ENCODE results near the gene CDK7.
"Not testable (repeated sequence)": the region's sequence is repeated elsewhere in the genome, so short reads cannot be mapped to it uniquely, and the experiment has no call there.

Gene CDK7

GRCh38 chr5:69234457-69235268, at the start of gene CDK7:
Gene CDK7, plus strand, starts transcription at chr5:69234886. Its CDS starts 90 bp downstream, at chr5:69234976.
- DNase-seq, result peak; percentile 97

- no peak for DNase-seq
These were observed 47.3 kb upstream of the CDK7 start for GRCh38 chr5:69187342-69187741.

- no peak for DNase-seq
These were observed 45.9 kb upstream of the CDK7 start for GRCh38 chr5:69188811-69189161.

- DNase-seq, result peak; percentile 97
These were observed 45.3 kb upstream of the CDK7 start, which contains the start of gene CENPH for GRCh38 chr5:69189162-69190086. Gene CENPH, plus strand, starts transcription at chr5:69189583. Its CDS starts 52 bp downstream, at chr5:69189635.

GRCh38 chr5:69202497-69202896, 32.2 kb upstream of the CDK7 start:
- no peak for DNase-seq

GRCh38 chr5:69206528-69207190, 28.0 kb upstream of the CDK7 start:
- DNase-seq, result no peak

- DNase-seq, result no peak
These were observed 25.1 kb upstream of the CDK7 start for GRCh38 chr5:69209602-69210001.

- no peak for DNase-seq
These were observed 23.5 kb upstream of the CDK7 start for GRCh38 chr5:69211200-69211599.

- DNase-seq, result no peak
These were observed 22.7 kb upstream of the CDK7 start for GRCh38 chr5:69212022-69212421.

GRCh38 chr5:69213513-69214215, 21.0 kb upstream of the CDK7 start:
- DNase-seq, result no peak

- DNase-seq, result no peak
These were observed 17.6 kb upstream of the CDK7 start for GRCh38 chr5:69217151-69217511.

- DNase-seq, result peak; percentile 97
These were observed 16.8 kb upstream of the CDK7 start for GRCh38 chr5:69217548-69218526.

- DNase-seq, result no peak
These were observed 14.7 kb upstream of the CDK7 start for GRCh38 chr5:69219939-69220338.

- DNase-seq, result not testable (repeated sequence)
These were observed 14.3 kb upstream of the CDK7 start for GRCh38 chr5:69220371-69220770.

- DNase-seq, result not testable (repeated sequence)
These were observed 13.9 kb upstream of the CDK7 start for GRCh38 chr5:69220833-69221232.

- no peak for DNase-seq
These were observed 10.2 kb upstream of the CDK7 start for GRCh38 chr5:69224520-69224919.

- no peak for DNase-seq
These were observed 8.8 kb upstream of the CDK7 start for GRCh38 chr5:69225860-69226259.

- DNase-seq, result no peak
These were observed 4.5 kb upstream of the CDK7 start for GRCh38 chr5:69230181-69230580.

GRCh38 chr5:69231281-69231680, 3.4 kb upstream of the CDK7 start:
- no peak for DNase-seq

GRCh38 chr5:69231851-69232250, 2.8 kb upstream of the CDK7 start:
- DNase-seq, result no peak

- DNase-seq, result not testable (repeated sequence)
These were observed 2.0 kb downstream of the CDK7 start for GRCh38 chr5:69236733-69237132.
